ENCODE measurements around the gene SMIM41. TPM values are rescaled to one million over a fixed set of nuclear protein-coding genes. Genes with fewer than 3 reads are reported as not detected.
A peak's percentile ranks its signal among the peaks of the same experiment; 100 is the strongest.

The SMIM41 gene
- total and polyA plus RNA-seq, 10 of the 15 experiments (the other 5 are each of a cell fraction or from before 2014, with no cell fraction given), result not detected

DNA sequence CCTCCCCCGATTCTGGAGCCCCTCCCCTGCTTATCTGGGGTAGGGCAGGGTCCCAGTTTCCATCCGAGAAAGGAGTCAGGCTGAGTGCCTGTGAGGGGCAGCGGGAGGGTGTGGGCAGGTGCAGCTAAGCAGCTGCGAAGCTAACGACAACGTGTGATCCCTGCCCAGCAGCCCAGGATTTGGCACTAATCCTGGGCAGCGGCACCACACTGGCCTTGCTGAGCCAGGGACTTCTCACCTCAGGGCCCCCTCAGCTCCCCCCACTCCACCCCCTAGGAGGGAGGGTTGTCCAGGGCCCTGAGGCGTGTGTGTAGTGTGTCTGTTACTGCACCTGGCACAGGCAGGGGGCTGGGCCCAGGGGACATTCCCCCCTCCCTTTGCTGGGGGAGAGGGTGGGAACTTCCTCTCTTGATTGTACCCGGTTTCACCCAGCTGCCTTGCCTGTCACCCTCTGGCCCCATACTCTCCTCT, 1.8 kb downstream of the SMIM41 start (continued):
- TF ChIP-seq REST (IDR thresholded peaks at IDR 0.05; ENCODE audit: low read depth, low read length), result no peak
- TF ChIP-seq EP300 (IDR thresholded peaks at IDR 0.05; ENCODE audit: borderline replicate concordance in 1 of 2, control insufficient read depth in 1 of 2, low read depth in 2 of 2, low read length in 2 of 2), result peak in 1 of 2 experiments; percentile 35; a peak in 1 of 4 replicates
- TF ChIP-seq, protein P1, sequence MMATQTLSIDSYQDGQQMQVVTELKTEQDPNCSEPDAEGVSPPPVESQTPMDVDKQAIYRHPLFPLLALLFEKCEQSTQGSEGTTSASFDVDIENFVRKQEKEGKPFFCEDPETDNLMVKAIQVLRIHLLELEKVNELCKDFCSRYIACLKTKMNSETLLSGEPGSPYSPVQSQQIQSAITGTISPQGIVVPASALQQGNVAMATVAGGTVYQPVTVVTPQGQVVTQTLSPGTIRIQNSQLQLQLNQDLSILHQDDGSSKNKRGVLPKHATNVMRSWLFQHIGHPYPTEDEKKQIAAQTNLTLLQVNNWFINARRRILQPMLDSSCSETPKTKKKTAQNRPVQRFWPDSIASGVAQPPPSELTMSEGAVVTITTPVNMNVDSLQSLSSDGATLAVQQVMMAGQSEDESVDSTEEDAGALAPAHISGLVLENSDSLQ (IDR thresholded peaks at IDR 0.05), result 0 out of 2 replicates have a peak, but pooled peaks have one; percentile 28
- no peak for TF ChIP-seq BCL11A (IDR thresholded peaks at IDR 0.05; ENCODE audit: low read depth, low read length)
- TF ChIP-seq SPI1 (IDR thresholded peaks at IDR 0.05; ENCODE audit: borderline replicate concordance, insufficient read depth, low read depth, low read length), result peak; percentile 57; the same call in 1 of the 2 replicates
- no peak for TF ChIP-seq BCL3 (IDR thresholded peaks at IDR 0.05; ENCODE audit: borderline replicate concordance, insufficient read depth, low read depth, low read length, poor library complexity, severe bottlenecking)
- TF ChIP-seq, protein P2, sequence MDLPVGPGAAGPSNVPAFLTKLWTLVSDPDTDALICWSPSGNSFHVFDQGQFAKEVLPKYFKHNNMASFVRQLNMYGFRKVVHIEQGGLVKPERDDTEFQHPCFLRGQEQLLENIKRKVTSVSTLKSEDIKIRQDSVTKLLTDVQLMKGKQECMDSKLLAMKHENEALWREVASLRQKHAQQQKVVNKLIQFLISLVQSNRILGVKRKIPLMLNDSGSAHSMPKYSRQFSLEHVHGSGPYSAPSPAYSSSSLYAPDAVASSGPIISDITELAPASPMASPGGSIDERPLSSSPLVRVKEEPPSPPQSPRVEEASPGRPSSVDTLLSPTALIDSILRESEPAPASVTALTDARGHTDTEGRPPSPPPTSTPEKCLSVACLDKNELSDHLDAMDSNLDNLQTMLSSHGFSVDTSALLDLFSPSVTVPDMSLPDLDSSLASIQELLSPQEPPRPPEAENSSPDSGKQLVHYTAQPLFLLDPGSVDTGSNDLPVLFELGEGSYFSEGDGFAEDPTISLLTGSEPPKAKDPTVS (IDR thresholded peaks at IDR 0.05; ENCODE audit: low read depth, low read length), result no peak
- peak; percentile 85 for TF ChIP-seq MEF2B (IDR thresholded peaks at IDR 0.05; ENCODE audit: partially characterized antibody, poor library complexity, severe bottlenecking)
